Islet precursor cell (in vitro differentiated cells): ENCODE data around the gene SORCS2.

ENCODE experiments used
- DNase-seq: peaks from one replicate; pipeline ENCODE4 v3.0.0-alpha.2; 2018

Gene SORCS2

GRCh38 chr4:7649741-7650531 lies 457.6 kb downstream of the SORCS2 start:
- DNase-seq: peak; percentile 78

- peak; percentile 78 for DNase-seq
Observed at GRCh38 chr4:7650606-7651385, 458.5 kb downstream of the SORCS2 start.

- peak; percentile 94 for DNase-seq
Observed at GRCh38 chr4:7651461-7651921, 459.2 kb downstream of the SORCS2 start.

GRCh38 chr4:7652006-7652405 lies 459.7 kb downstream of the SORCS2 start:
- no peak for DNase-seq

GRCh38 chr4:7652451-7652881 lies 460.1 kb downstream of the SORCS2 start:
- no peak for DNase-seq

GRCh38 chr4:7652906-7653305 lies 460.6 kb downstream of the SORCS2 start:
- no peak for DNase-seq

- DNase-seq: no peak
Observed at GRCh38 chr4:7653510-7654369, 461.4 kb downstream of the SORCS2 start.

- DNase-seq: peak; percentile 74
Observed at GRCh38 chr4:7654550-7655445, 462.5 kb downstream of the SORCS2 start.

- DNase-seq: peak; percentile 95
Observed at GRCh38 chr4:7655511-7656243, 463.3 kb downstream of the SORCS2 start.

GRCh38 chr4:7656244-7656800 lies 464.0 kb downstream of the SORCS2 start:
- DNase-seq: no peak

- no peak for DNase-seq
Observed at GRCh38 chr4:7657545-7658297, 465.4 kb downstream of the SORCS2 start.

- no peak for DNase-seq
Observed at GRCh38 chr4:7658341-7659204, 466.2 kb downstream of the SORCS2 start.

GRCh38 chr4:7659429-7660175 lies 467.3 kb downstream of the SORCS2 start:
- no peak for DNase-seq

GRCh38 chr4:7660176-7661039 lies 468.1 kb downstream of the SORCS2 start:
- no peak for DNase-seq

GRCh38 chr4:7661066-7661748 lies 468.9 kb downstream of the SORCS2 start:
- no peak for DNase-seq

- no peak for DNase-seq
Observed at GRCh38 chr4:7661846-7662506, 469.6 kb downstream of the SORCS2 start.
